SK-N-SH (cell line): ENCODE results near the gene BOD1L1.

ENCODE experiments used
- EZH2phosphoT487 ChIP-seq: fragments of 200-600 bp; sonication (generic); IDR thresholded peaks from 2 replicates; pipeline ENCODE4 v1.6.1; 2017; ENCODE audit warnings: low read depth, mixed run types, mild to moderate bottlenecking, antibody characterized with exemption, moderate library complexity, borderline replicate concordance
- FOXM1 ChIP-seq: IDR thresholded peaks from 2 replicates; pipeline ENCODE4 v1.4.0; 2012; ENCODE audit warnings: low read depth, mild to moderate bottlenecking
- JUND ChIP-seq: IDR thresholded peaks from 2 replicates; pipeline ENCODE4 v1.4.0; 2012
- NRF1 ChIP-seq: IDR thresholded peaks from 2 replicates; pipeline ENCODE4 v1.6.1; 2012; ENCODE audit warnings: low read depth, mild to moderate bottlenecking, low read length
- TF ChIP-seq, protein P1 (sequence below): fragments of 200-600 bp; sonication (generic); IDR thresholded peaks from 2 replicates; pipeline ENCODE4 v1.6.1; 2017; ENCODE audit warnings: antibody characterized with exemption, mild to moderate bottlenecking, moderate library complexity
- TF ChIP-seq, protein P2 (sequence below): IDR thresholded peaks from 2 replicates; pipeline ENCODE4; 2012

DNA sequence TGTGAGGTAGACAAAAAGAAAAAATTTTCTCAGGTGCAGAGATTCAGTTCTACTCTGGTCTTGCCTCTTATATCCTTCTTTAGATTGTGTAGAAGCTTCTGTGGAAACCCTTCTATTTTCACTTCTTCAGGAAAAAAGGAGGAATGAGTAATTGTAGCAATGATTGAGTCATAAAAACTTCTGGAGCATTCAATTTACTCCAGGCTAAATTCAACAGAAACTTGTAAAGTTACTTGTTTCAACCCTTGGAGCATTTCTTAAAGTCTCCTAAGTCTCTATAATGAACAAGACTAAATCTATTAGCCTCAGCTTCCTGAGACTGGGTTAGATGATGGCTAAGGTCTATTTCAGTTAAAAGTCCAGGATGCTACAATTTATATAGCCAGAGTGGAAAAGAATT is 29.9 kb downstream of the BOD1L1 start:
- TF ChIP-seq NRF1 (no peak), JUND (no peak), FOXM1 (no peak), EZH2phosphoT487 (no peak)
- TF ChIP-seq, protein P1, sequence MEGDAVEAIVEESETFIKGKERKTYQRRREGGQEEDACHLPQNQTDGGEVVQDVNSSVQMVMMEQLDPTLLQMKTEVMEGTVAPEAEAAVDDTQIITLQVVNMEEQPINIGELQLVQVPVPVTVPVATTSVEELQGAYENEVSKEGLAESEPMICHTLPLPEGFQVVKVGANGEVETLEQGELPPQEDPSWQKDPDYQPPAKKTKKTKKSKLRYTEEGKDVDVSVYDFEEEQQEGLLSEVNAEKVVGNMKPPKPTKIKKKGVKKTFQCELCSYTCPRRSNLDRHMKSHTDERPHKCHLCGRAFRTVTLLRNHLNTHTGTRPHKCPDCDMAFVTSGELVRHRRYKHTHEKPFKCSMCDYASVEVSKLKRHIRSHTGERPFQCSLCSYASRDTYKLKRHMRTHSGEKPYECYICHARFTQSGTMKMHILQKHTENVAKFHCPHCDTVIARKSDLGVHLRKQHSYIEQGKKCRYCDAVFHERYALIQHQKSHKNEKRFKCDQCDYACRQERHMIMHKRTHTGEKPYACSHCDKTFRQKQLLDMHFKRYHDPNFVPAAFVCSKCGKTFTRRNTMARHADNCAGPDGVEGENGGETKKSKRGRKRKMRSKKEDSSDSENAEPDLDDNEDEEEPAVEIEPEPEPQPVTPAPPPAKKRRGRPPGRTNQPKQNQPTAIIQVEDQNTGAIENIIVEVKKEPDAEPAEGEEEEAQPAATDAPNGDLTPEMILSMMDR, result no peak
- TF ChIP-seq, protein P2, sequence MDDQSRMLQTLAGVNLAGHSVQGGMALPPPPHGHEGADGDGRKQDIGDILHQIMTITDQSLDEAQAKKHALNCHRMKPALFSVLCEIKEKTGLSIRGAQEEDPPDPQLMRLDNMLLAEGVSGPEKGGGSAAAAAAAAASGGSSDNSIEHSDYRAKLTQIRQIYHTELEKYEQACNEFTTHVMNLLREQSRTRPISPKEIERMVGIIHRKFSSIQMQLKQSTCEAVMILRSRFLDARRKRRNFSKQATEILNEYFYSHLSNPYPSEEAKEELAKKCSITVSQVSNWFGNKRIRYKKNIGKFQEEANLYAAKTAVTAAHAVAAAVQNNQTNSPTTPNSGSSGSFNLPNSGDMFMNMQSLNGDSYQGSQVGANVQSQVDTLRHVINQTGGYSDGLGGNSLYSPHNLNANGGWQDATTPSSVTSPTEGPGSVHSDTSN, result no peak
